GM12872 (cell line): ENCODE measurements around the gene ZNF48.

Experiments used
- CTCF ChIP-seq: IDR thresholded peaks from 3 replicates; pipeline ENCODE4 v1.5.1; 2011; ENCODE audit warnings: low read depth, mild to moderate bottlenecking, low read length, moderate library complexity; ENCODE audit not compliant: insufficient read depth

The ZNF48 gene

GRCh38 chr16:30356401-30357084, 38.7 kb upstream of the ZNF48 start:
- TF ChIP-seq CTCF = no peak

DNA sequence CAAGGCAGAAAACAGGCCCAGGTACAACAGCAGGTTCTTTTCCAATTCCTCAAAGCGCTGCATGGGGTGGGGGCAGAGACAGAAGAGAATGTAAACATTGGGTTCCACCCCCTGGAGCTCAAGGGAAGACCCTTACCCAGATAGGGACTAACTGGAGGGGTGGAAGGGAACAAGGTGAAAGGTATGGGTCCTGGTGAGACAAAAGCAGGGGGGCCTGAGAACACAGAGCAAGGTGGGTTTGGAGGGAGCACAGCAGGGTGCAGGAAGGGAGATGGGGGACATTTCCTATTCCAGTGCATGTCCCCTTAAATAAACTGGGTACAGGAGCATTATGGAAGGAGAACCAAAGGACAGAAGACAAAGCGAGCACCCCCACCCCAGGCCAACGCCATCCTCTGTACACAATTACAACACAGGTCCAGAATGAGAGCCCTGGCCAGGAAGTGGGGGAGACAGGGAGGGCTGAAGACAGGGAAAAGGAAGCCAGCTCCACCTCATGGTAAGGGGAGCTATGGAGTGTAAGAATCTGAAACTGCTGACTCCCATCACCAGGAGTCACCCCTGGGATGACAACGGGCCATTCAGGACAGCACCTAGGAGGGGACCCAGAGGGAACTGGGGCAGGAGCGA, 38.0 kb upstream of the ZNF48 start:
- TF ChIP-seq CTCF = no peak

DNA sequence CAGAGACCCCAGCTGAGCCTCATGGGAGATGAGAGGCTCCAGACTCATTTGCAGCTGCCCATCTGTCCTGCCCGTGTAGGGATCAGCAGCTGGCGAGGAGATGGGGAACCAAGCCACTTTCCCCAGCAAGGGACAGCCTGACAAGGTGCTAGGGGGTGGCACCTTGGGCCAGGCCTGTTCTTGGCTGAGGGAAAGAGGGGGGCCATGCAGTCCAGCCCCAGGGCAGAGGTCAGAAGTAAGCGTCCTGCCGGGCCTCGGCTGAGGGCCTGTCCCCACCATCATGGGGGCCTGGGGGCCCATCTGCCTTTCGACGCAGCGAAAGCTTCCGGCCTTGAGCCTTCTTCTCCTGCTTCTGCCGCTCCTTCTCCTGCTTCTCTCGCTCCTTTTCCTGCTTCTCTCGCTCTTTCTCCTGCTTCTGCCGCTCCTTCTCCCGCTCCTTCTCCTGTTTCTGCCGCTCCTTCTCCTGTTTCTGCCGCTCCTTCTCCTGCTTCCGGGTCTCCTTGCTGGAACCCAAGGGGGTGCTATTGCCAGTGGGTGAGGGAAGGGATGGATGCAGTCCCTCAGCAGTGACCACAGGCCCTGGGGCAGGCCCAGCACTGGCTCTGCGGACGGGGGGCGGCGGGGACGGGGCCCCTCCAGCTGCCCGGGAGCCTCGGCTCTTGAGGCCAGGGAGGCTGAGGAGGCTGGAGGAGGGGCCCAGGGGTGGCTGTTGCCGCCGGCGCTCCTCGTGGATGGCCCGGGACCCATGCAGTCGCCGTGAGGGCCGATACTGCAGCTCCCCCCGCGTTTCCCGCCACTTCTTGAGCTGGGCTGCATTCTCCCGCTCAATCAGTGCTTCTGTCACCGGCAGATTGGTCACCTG, 37.3 kb upstream of the ZNF48 start:
- no peak for TF ChIP-seq CTCF

- no peak for TF ChIP-seq CTCF
These were observed 36.7 kb upstream of the ZNF48 start for GRCh38 chr16:30358577-30358936.

GRCh38 chr16:30358990-30359870, 36.0 kb upstream of the ZNF48 start:
- no peak for TF ChIP-seq CTCF

DNA sequence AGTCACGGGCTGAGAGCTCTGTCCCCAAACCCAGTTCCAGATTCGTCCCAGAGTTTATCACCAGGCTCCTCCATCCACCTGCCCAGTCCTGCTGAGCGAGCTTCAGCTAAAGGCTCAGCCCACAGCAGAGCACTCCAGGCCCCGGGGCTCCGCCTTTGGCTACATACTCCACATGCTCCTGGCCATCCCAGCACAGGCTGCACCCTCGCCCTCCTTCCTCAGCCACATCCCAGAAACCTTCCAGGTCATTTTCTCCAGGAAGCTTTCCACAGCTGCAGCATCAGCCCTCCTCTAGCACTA, 35.4 kb upstream of the ZNF48 start:
- TF ChIP-seq CTCF = no peak

GRCh38 chr16:30361180-30361579, 34.0 kb upstream of the ZNF48 start:
- TF ChIP-seq CTCF = no peak
